DND-41 (cell line): ENCODE results near the gene SLC39A11.

Experiments used
- EZH2 ChIP-seq: IDR thresholded peaks from 3 replicates; pipeline ENCODE4 v1.6.1; 2012; ENCODE audit warnings: borderline replicate concordance, low read depth, mild to moderate bottlenecking, moderate library complexity, low read length, inconsistent platforms; ENCODE audit not compliant: severe bottlenecking
- TF ChIP-seq, protein P1 (sequence below): IDR thresholded peaks from 2 replicates; pipeline ENCODE4 v1.5.1; 2012; ENCODE audit warnings: borderline replicate concordance, low read length, moderate library complexity, mild to moderate bottlenecking; ENCODE audit not compliant: poor library complexity, severe bottlenecking; ENCODE audit errors: extremely low read depth

DNA sequence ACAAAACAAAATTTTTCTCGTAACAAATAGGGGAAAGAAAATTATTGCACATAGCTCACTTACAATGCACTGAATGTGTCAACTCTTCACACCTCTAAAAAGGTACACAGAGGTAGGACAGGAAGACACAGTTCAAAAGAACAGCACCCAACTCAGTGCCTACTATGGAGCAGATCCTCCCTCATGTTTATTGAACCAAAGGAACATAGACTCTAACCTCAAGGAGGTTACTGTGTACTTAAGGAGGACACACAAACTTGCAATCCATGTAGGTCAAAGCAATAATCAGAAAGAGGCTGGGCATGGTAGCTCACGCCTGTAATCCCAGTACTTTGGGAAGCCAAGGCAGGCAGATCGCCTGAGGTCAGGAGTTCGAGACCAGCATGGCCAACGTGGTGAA, 50.3 kb downstream of the SLC39A11 start:
- TF ChIP-seq EZH2, result no peak
- TF ChIP-seq, protein P1, sequence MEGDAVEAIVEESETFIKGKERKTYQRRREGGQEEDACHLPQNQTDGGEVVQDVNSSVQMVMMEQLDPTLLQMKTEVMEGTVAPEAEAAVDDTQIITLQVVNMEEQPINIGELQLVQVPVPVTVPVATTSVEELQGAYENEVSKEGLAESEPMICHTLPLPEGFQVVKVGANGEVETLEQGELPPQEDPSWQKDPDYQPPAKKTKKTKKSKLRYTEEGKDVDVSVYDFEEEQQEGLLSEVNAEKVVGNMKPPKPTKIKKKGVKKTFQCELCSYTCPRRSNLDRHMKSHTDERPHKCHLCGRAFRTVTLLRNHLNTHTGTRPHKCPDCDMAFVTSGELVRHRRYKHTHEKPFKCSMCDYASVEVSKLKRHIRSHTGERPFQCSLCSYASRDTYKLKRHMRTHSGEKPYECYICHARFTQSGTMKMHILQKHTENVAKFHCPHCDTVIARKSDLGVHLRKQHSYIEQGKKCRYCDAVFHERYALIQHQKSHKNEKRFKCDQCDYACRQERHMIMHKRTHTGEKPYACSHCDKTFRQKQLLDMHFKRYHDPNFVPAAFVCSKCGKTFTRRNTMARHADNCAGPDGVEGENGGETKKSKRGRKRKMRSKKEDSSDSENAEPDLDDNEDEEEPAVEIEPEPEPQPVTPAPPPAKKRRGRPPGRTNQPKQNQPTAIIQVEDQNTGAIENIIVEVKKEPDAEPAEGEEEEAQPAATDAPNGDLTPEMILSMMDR, result no peak
